K562 (cell line): ENCODE measurements around the gene TBC1D2. TPM values are rescaled to one million over a fixed set of nuclear protein-coding genes. Genes with fewer than 3 reads are reported as not detected.

ENCODE experiments used
- ATAC-seq: fragments of 200-7000 bp; cut with Tn5 transposase; 3 replicates; pipeline ENCODE4 v1.9.1; 2020; ENCODE audit warnings: moderate library complexity
- BruUV-seq: library from RNA; stranded (reverse); fragments of 400-500 nt; replicated peaks from 2 replicates; lab custom pipeline; 2021; lab: Mats Ljungman, UMichigan
- CTCF ChIA-PET: fragments of 300-600 bp; formaldehyde crosslinking; extraction: SDS; loops from one replicate; lab custom pipeline; 2021; ENCODE audit warnings: low intra/inter-chr PET ratio; lab: Yijun Ruan, JAX
- POLR2A ChIA-PET: fragments of 300-600, 350-650 bp; sonication (Branson Sonifier 250); formaldehyde crosslinking; extraction: SDS; loops from one replicate; lab custom pipeline; 2021; ENCODE audit warnings: antibody characterized with exemption, inconsistent platforms; lab: Yijun Ruan, JAX
- DNase-seq, 4 experiments: peaks; one replicate each; pipeline versions ENCODE4 v3.0.0 to v3.0.0-alpha.2; 2011 to 2018; ENCODE audit warnings: low spot score in 3 of 4, mixed read lengths in 3 of 4; ENCODE audit errors: extremely low read depth in 1 of 4
- FAIRE-seq: peaks from 2 replicates; lab custom pipeline; 2011; peaks lifted over from hg19 to GRCh38; lab: Jason Lieb, UNC
- H2AFZ ChIP-seq: 2 replicates; pipeline ENCODE4 v1.6.0; 2011; ENCODE audit warnings: low read depth, low read length, control low read depth, inconsistent platforms
- H3K27ac ChIP-seq: fragments of 200-600 bp; 3 replicates; pipeline ENCODE4 v1.8.0; 2011; ENCODE audit warnings: low read depth, mild to moderate bottlenecking, control low read depth, inconsistent platforms, low read length, moderate library complexity, mixed read lengths; ENCODE audit errors: extremely low read depth
- H3K27me3 ChIP-seq, 2 experiments: fragments of 300-600 bp in 1 of 2; 2 replicates in 1 of 2; 3 replicates in 1 of 2; pipeline versions ENCODE4 v1.6.0 to v1.8.0; 2011; ENCODE audit warnings: inconsistent platforms in 2 of 2, low read length in 2 of 2, mild to moderate bottlenecking in 1 of 2, mixed read lengths in 1 of 2, moderate library complexity in 1 of 2; ENCODE audit not compliant: control insufficient read depth in 2 of 2, insufficient read depth in 2 of 2
- H3K36me3 ChIP-seq: fragments of 300-600 bp; 3 replicates; pipeline ENCODE4 v1.8.0; 2011; ENCODE audit warnings: mild to moderate bottlenecking, low read length, inconsistent platforms; ENCODE audit not compliant: control insufficient read depth, insufficient read depth
- H3K4me1 ChIP-seq, 2 experiments: fragments of 200-600 bp in 1 of 2; replicated peaks in 1 of 2; 2 replicates in 1 of 2; 3 replicates in 1 of 2; pipeline versions ENCODE4 v1.5.1 to v1.8.0; 2011; ENCODE audit warnings: inconsistent platforms in 2 of 2, low read length in 2 of 2, mild to moderate bottlenecking in 1 of 2, mixed read lengths in 1 of 2, moderate library complexity in 1 of 2; ENCODE audit not compliant: control insufficient read depth in 2 of 2, insufficient read depth in 2 of 2
- H3K4me2 ChIP-seq: 2 replicates; pipeline ENCODE4 v1.6.1; 2011; ENCODE audit warnings: low read length, control low read depth, inconsistent platforms, mixed read lengths; ENCODE audit not compliant: insufficient read depth
- H3K4me3 ChIP-seq: fragments of 200-600 bp; sonication (generic), shearing (Covaris generic); 2 replicates; pipeline ENCODE4 v1.5.1; 2016; ENCODE audit warnings: control low read depth, inconsistent platforms
- H3K79me2 ChIP-seq: fragments of 200-600 bp; 3 replicates; pipeline ENCODE4 v1.8.0; 2011; ENCODE audit warnings: low read length, inconsistent platforms; ENCODE audit not compliant: control insufficient read depth, insufficient read depth
- H3K9ac ChIP-seq, 2 experiments: 2 replicates each; pipeline versions ENCODE4 v1.6.0 to v1.6.1; 2011; ENCODE audit warnings: low read depth in 2 of 2, low read length in 2 of 2, control low read depth in 1 of 2, inconsistent platforms in 1 of 2, mild to moderate bottlenecking in 1 of 2, mixed read lengths in 1 of 2; ENCODE audit not compliant: insufficient read depth in 1 of 2
- H3K9me1 ChIP-seq: one replicate; pipeline ENCODE4 v1.6.0; 2011; ENCODE audit warnings: inconsistent platforms, mild to moderate bottlenecking, low read length, moderate library complexity; ENCODE audit not compliant: control insufficient read depth, insufficient read depth
- H3K9me3 ChIP-seq: replicated peaks from 2 replicates; pipeline ENCODE4 v1.5.1; 2011; ENCODE audit warnings: low read depth, low read length, inconsistent platforms; ENCODE audit not compliant: control insufficient read depth, insufficient read depth
- H4K20me1 ChIP-seq: replicated peaks from 2 replicates; pipeline ENCODE4 v1.6.1; 2011; ENCODE audit warnings: low read length, inconsistent platforms, mixed read lengths; ENCODE audit not compliant: control insufficient read depth, insufficient read depth
- ARNT ChIP-seq, 2 experiments: fragments of 450-650 bp; IDR thresholded peaks; 2 replicates each; pipeline ENCODE4 v1.6.1; 2016; ENCODE audit warnings: mild to moderate bottlenecking in 1 of 2
- CLOCK ChIP-seq: fragments of 250-450 bp; sonication (Bioruptor Pico); IDR thresholded peaks from 2 replicates; pipeline ENCODE4 v1.4.0; 2020; ENCODE audit warnings: mild to moderate bottlenecking, moderate library complexity, borderline replicate concordance
- FOXA1 ChIP-seq: fragments of 450-650 bp; IDR thresholded peaks from 2 replicates; pipeline ENCODE4 v1.6.1; 2016; ENCODE audit warnings: mild to moderate bottlenecking, borderline replicate concordance
- FOXM1 ChIP-seq, 2 experiments: fragments of 450-650 bp in 1 of 2; sonication (generic) in 1 of 2; formaldehyde crosslinking in 1 of 2; IDR thresholded peaks; 2 replicates each; pipeline versions ENCODE4 v1.6.1 to v1.9.0; 2017 to 2022; ENCODE audit warnings: low read depth in 2 of 2, mild to moderate bottlenecking in 2 of 2, missing genetic modification reagents in 1 of 2, moderate library complexity in 1 of 2
- GATAD2A ChIP-seq: fragments of 450-650 bp; IDR thresholded peaks from 2 replicates; pipeline ENCODE4 v1.6.1; 2017
- LEF1 ChIP-seq: fragments of 450-650 bp; IDR thresholded peaks from 2 replicates; pipeline ENCODE4 v1.6.1; 2016; ENCODE audit warnings: mild to moderate bottlenecking
- MCM5 ChIP-seq: fragments of 450-650 bp; IDR thresholded peaks from 2 replicates; pipeline ENCODE4 v1.6.1; 2016; ENCODE audit warnings: low read depth
- NR4A1 ChIP-seq, 2 experiments: fragments of 250-450 bp in 1 of 2; fragments of 450-650 bp in 1 of 2; sonication (Bioruptor Pico) in 1 of 2; IDR thresholded peaks; 2 replicates each; pipeline versions ENCODE4 v1.4.0 to v1.6.1; 2016 to 2020; ENCODE audit warnings: mild to moderate bottlenecking in 2 of 2, missing compliant biosample characterization in 1 of 2, missing genetic modification characterization in 1 of 2, moderate library complexity in 1 of 2
- SAFB2 ChIP-seq: fragments of 200-400 bp; formaldehyde crosslinking; IDR thresholded peaks from 2 replicates; pipeline ENCODE4 v1.6.1; 2018; ENCODE audit warnings: borderline replicate concordance, low read length, low read depth, moderate library complexity; ENCODE audit not compliant: severe bottlenecking
- TFAP4 ChIP-seq: sonication (generic); formaldehyde crosslinking; IDR thresholded peaks from 2 replicates; pipeline ENCODE4 v1.8.0; 2022; ENCODE audit warnings: missing genetic modification reagents, mild to moderate bottlenecking, moderate library complexity, borderline replicate concordance
- THRA ChIP-seq: fragments of 450-650 bp; IDR thresholded peaks from 2 replicates; pipeline ENCODE4 v1.6.1; 2017; ENCODE audit warnings: mild to moderate bottlenecking, moderate library complexity
- ZC3H11A ChIP-seq: IDR thresholded peaks from 2 replicates; pipeline ENCODE4 v1.6.1; 2012; ENCODE audit warnings: low read depth, low read length, improper control_type of control experiment
- ZNF785 ChIP-seq: fragments of 250-450 bp; sonication (Bioruptor Pico); IDR thresholded peaks from 2 replicates; pipeline ENCODE4 v1.4.0; 2020; ENCODE audit warnings: mild to moderate bottlenecking
- WGBS: fragments of 100-300 bp; shearing (Covaris generic); methylation state at CpG from one replicate; pipeline ENCODE4 v1.1.6; 2016; ENCODE audit warnings: low coverage, mixed read lengths; ENCODE audit not compliant: insufficient coverage; ENCODE audit errors: missing lambda C conversion rate; 5-methylcytosine and 5-hydroxymethylcytosine counted together
- in situ Hi-C: fragments of 300-500 bp; cut with MboI; formaldehyde crosslinking; loops from 4 replicates; pipeline ENCODE4 v1.15.0; 2018; ENCODE audit warnings: inconsistent platforms, mixed read lengths
- intact Hi-C: fragments of 100-400 bp; cut with micrococcal nuclease; formaldehyde crosslinking; loops from 2 replicates; pipeline ENCODE4 v1.14.2; 2022
- polyA plus RNA-seq, 8 experiments: library from polyadenylated mRNA; depleted of rRNA in 4 of 8; stranded (reverse) in 5 of 8; unstranded in 3 of 8; fragments of >200 nt; fragmentation: Nextera tagmentation in 2 of 8; fragmentation: Illumina TruSeq in 1 of 8; extraction: Ambion mirVana in 2 of 8; extraction: Trizol in 1 of 8; gene quantifications; 2 replicates each; pipeline versions ENCODE4 v1.2.1 to v1.2.3, GENCODE V29; 2011 to 2014; ENCODE audit warnings: inconsistent platforms in 1 of 8, missing spikeins in 1 of 8
- total RNA-seq, 7 experiments: library from RNA; depleted of rRNA in 6 of 7; stranded (reverse); fragments of >200 nt in 6 of 7; fragmentation: Illumina TruSeq in 2 of 7; extraction: Trizol in 2 of 7; gene quantifications; 2 replicates each; pipeline versions ENCODE4 v1.2.1 to v1.2.3, GENCODE V29; 2011 to 2021; ENCODE audit warnings: low replicate concordance in 1 of 7
- TF ChIP-seq, protein P1 (sequence below): fragments of 250-450 bp; sonication (Bioruptor Pico); IDR thresholded peaks from 2 replicates; pipeline ENCODE4 v1.5.1; 2021; ENCODE audit warnings: mild to moderate bottlenecking
- TF ChIP-seq, protein P2 (sequence below): IDR thresholded peaks from 2 replicates; pipeline ENCODE4 v1.6.1; 2011; ENCODE audit not compliant: insufficient read length; ENCODE audit errors: extremely low read depth

The TBC1D2 gene
- total and polyA plus RNA-seq, 9 of the 15 experiments (the other 6 are each of a cell fraction or from before 2014, with no cell fraction given) = 0.10 to 7.0 (median 2.5) TPM

DNA sequence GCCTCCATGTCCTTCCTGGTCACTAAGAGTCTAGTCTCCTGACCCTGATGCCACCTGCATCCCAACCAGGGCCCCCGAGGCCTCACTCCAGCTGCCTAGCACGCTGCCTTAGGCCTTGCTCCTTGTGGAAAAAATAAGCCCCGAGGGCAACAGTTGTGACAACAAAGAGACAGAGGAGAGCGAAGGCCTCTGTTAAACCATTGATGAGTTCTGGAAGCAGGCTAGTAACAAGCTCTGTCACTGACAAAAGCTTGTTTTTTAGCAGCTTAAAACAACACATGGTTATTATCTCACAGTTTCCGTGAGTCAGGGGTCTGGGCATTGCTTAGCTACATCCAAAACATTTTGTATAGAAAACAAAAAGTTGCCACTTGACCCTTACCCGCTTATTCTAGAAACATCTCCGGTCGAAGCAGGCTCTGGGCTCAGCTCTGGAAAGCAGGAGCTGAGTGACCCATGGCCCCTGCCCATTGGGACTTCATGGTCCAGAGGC, 48.2 kb upstream of the TBC1D2 start:
- ChIA-PET CTCF (no interaction called here), POLR2A (interaction anchor here (0.8 to 1.0 kb wide), 3 partner anchors 11 to 219 kb away, joined by 3 to 4 read pairs (median 3); no protein-coding TSS in a partner anchor)
- H3K4me3 ChIP-seq = no peak overlapping the region
- no peaks in the 10 kb centered on the region for H3K79me2 ChIP-seq
- no peak overlapping the region for H3K4me2 ChIP-seq
- no TSS peak for BruUV-seq
- H3K36me3 ChIP-seq = no peaks in the 10 kb centered on the region
- no peaks in the 10 kb centered on the region for H3K9me1 ChIP-seq
- peak overlapping the region; percentile 78 for H2AFZ ChIP-seq
- 59% methylated on average over 8 of the region's 8 CpGs for WGBS
- H3K9ac ChIP-seq = peak overlapping the region in 1 of 2 experiments; percentile 75; a peak in 1 of 4 replicates
- no peaks in the 10 kb centered on the region for H4K20me1 ChIP-seq
- no peaks in the 10 kb centered on the region for H3K9me3 ChIP-seq
- H3K27ac ChIP-seq = no peak overlapping the region
- FAIRE-seq = no peak
- DNase-seq = no peak
- ATAC-seq = no peak
- H3K4me1 ChIP-seq = peaks cover 13 to 29% of the 10 kb centered on the region in 2 experiments
- in situ Hi-C loops (loop anchor here (25.0 kb wide), 1 partner anchor 234 kb away; no protein-coding TSS in a partner anchor), intact Hi-C loops (no loop called here)
- H3K27me3 ChIP-seq = no peaks in the 10 kb centered on the region
- TF ChIP-seq CLOCK (CRISPR knock-in tag) (no peak), THRA (no peak), ARNT (IDR thresholded peaks at IDR 0.05) (no peak), TFAP4 (no peak), GATAD2A (no peak), MCM5 (no peak), FOXA1 (no peak), LEF1 (no peak), NR4A1 (CRISPR knock-in tag; IDR thresholded peaks at IDR 0.05) (no peak), NR4A1 (tag; IDR thresholded peaks at IDR 0.05) (no peak), FOXM1 (IDR thresholded peaks at IDR 0.05; ENCODE audit: low read depth) (no peak), FOXM1 (CRISPR knock-in tag; IDR thresholded peaks at IDR 0.05; ENCODE audit: low read depth) (no peak), ZNF785 (CRISPR knock-in tag) (no peak), SAFB2 (no peak), ZC3H11A (no peak)
- TF ChIP-seq, protein P1, sequence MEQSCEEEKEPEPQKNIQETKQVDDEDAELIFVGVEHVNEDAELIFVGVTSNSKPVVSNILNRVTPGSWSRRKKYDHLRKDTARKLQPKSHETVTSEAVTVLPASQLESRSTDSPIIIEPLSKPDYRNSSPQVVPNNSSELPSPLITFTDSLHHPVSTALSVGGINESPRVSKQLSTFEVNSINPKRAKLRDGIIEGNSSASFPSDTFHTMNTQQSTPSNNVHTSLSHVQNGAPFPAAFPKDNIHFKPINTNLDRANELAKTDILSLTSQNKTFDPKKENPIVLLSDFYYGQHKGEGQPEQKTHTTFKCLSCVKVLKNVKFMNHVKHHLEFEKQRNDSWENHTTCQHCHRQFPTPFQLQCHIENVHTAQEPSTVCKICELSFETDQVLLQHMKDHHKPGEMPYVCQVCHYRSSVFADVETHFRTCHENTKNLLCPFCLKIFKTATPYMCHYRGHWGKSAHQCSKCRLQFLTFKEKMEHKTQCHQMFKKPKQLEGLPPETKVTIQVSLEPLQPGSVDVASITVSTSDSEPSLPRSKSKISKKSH (CRISPR knock-in tag) = no peak
- TF ChIP-seq, protein P2, sequence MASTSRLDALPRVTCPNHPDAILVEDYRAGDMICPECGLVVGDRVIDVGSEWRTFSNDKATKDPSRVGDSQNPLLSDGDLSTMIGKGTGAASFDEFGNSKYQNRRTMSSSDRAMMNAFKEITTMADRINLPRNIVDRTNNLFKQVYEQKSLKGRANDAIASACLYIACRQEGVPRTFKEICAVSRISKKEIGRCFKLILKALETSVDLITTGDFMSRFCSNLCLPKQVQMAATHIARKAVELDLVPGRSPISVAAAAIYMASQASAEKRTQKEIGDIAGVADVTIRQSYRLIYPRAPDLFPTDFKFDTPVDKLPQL = no peak
